Endothelial cell of umbilical vein (primary cell): ENCODE results near the gene CAMTA1. TPM values are rescaled to one million over a fixed set of nuclear protein-coding genes. Genes with fewer than 3 reads are reported as not detected.

Source experiments
- BruUV-seq: library from RNA; stranded (reverse); fragments of 400-500 nt; replicated peaks from 2 replicates; lab custom pipeline; 2021; lab: Mats Ljungman, UMichigan
- CTCF ChIA-PET: fragments of 300-600, 350-600 bp; sonication (Branson Sonifier 250); formaldehyde crosslinking; loops from one replicate; lab custom pipeline; 2021; ENCODE audit warnings: antibody characterized with exemption, inconsistent platforms; lab: Charles Lee
- POLR2A ChIA-PET: fragments of 300-600, 350-600 bp; sonication (Branson Sonifier 250); formaldehyde crosslinking; loops from one replicate; lab custom pipeline; 2021; ENCODE audit warnings: antibody characterized with exemption, inconsistent platforms; lab: Charles Lee
- DNase-seq: peaks from one replicate; pipeline ENCODE4 v3.0.0-alpha.2; 2011; ENCODE audit warnings: low read depth, low spot score
- FAIRE-seq: peaks from 2 replicates; lab custom pipeline; 2011; peaks lifted over from hg19 to GRCh38; lab: Jason Lieb, UNC
- H2AFZ ChIP-seq: 2 replicates; pipeline ENCODE4 v1.6.0; 2012; ENCODE audit warnings: low read depth, low read length, control low read depth, inconsistent platforms
- H3K27ac ChIP-seq: 2 replicates; pipeline ENCODE4 v1.5.1; 2011; ENCODE audit warnings: low read depth, mild to moderate bottlenecking, control low read depth, low read length, moderate library complexity; ENCODE audit not compliant: insufficient read depth
- H3K27me3 ChIP-seq, 2 experiments: 2 replicates each; pipeline versions ENCODE4 v1.6.0 to v1.6.1; 2011; ENCODE audit warnings: low read length in 2 of 2, mixed read lengths in 1 of 2; ENCODE audit not compliant: control insufficient read depth in 2 of 2, insufficient read depth in 2 of 2
- H3K36me3 ChIP-seq, 2 experiments: 2 replicates in 1 of 2; 3 replicates in 1 of 2; pipeline ENCODE4 v1.5.1; 2011; ENCODE audit warnings: low read length in 2 of 2, mild to moderate bottlenecking in 1 of 2, moderate library complexity in 1 of 2; ENCODE audit not compliant: control insufficient read depth in 2 of 2, insufficient read depth in 2 of 2; ENCODE audit errors: extremely low read depth in 1 of 2
- H3K4me1 ChIP-seq: 3 replicates; pipeline ENCODE4 v1.5.1; 2011; ENCODE audit warnings: mild to moderate bottlenecking, low read length; ENCODE audit not compliant: control insufficient read depth, insufficient read depth; ENCODE audit errors: extremely low read depth
- H3K4me2 ChIP-seq: 2 replicates; pipeline ENCODE4 v1.6.1; 2011; ENCODE audit warnings: low read length, control low read depth, mixed read lengths; ENCODE audit not compliant: insufficient read depth
- H3K4me3 ChIP-seq, 3 experiments: fragments of 200-600 bp in 1 of 3; sonication (generic), shearing (Covaris generic) in 1 of 3; replicated peaks in 1 of 3; 2 replicates each; pipeline ENCODE4 v1.5.1; 2011 to 2016; ENCODE audit warnings: control low read depth in 3 of 3, low read length in 3 of 3, mild to moderate bottlenecking in 2 of 3, inconsistent platforms in 1 of 3, low read depth in 1 of 3, moderate library complexity in 1 of 3; ENCODE audit not compliant: insufficient read depth in 1 of 3
- H3K79me2 ChIP-seq: 2 replicates; pipeline ENCODE4 v1.6.0; 2012; ENCODE audit warnings: low read length, inconsistent platforms; ENCODE audit not compliant: control insufficient read depth, insufficient read depth
- H3K9ac ChIP-seq: replicated peaks from 2 replicates; pipeline ENCODE3; 2011; ENCODE audit warnings: low read length, control low read depth; ENCODE audit not compliant: insufficient read depth; ENCODE audit errors: extremely low read depth
- H3K9me1 ChIP-seq: replicated peaks from 3 replicates; pipeline ENCODE4 v1.6.0; 2011; ENCODE audit warnings: mild to moderate bottlenecking, low read length; ENCODE audit not compliant: control insufficient read depth, insufficient read depth; ENCODE audit errors: extremely low read depth
- H3K9me3 ChIP-seq: replicated peaks from 2 replicates; pipeline ENCODE4 v1.5.1; 2012; ENCODE audit warnings: low read length, inconsistent platforms; ENCODE audit not compliant: control insufficient read depth, insufficient read depth
- H4K20me1 ChIP-seq: replicated peaks from 2 replicates; pipeline ENCODE3; 2011; ENCODE audit warnings: mild to moderate bottlenecking, low read length; ENCODE audit not compliant: control insufficient read depth, insufficient read depth; ENCODE audit errors: extremely low read depth
- CTCF ChIP-seq, 2 donors: IDR thresholded peaks; 1 replicate in 1 of 2; 2 replicates in 1 of 2; pipeline ENCODE4 v1.5.1; 2011; ENCODE audit warnings: low read length in 2 of 2, mild to moderate bottlenecking in 2 of 2, moderate library complexity in 2 of 2, control low read depth in 1 of 2, inconsistent platforms in 1 of 2, low read depth in 1 of 2; ENCODE audit not compliant: insufficient read depth in 1 of 2; ENCODE audit errors: extremely low read depth in 1 of 2
- EZH2 ChIP-seq: IDR thresholded peaks from 2 replicates; pipeline ENCODE4 v1.6.1; 2012; ENCODE audit warnings: borderline replicate concordance, low read depth, mild to moderate bottlenecking, moderate library complexity, low read length, inconsistent platforms; ENCODE audit not compliant: severe bottlenecking
- FOS ChIP-seq: IDR thresholded peaks from 2 replicates; pipeline ENCODE4 v1.6.1; 2011; ENCODE audit warnings: mild to moderate bottlenecking, low read length, moderate library complexity, borderline replicate concordance; ENCODE audit not compliant: insufficient read depth
- GATA2 ChIP-seq: IDR thresholded peaks from 2 replicates; pipeline ENCODE4 v1.7.0; 2011; ENCODE audit warnings: low read depth, mild to moderate bottlenecking, moderate library complexity, mixed read lengths, low read length; ENCODE audit not compliant: insufficient read length, insufficient read depth
- JUN ChIP-seq: IDR thresholded peaks from 2 replicates; pipeline ENCODE4 v1.6.1; 2011; ENCODE audit warnings: borderline replicate concordance, low read depth; ENCODE audit not compliant: insufficient read length, insufficient read depth
- MAX ChIP-seq: IDR thresholded peaks from 2 replicates; pipeline ENCODE4 v1.6.1; 2011; ENCODE audit not compliant: insufficient read depth, insufficient read length
- MYC ChIP-seq: IDR thresholded peaks from one replicate; pipeline ENCODE4 v1.6.1; 2011; ENCODE audit warnings: mild to moderate bottlenecking, low read depth, low read length
- POLR2A ChIP-seq: IDR thresholded peaks from 2 replicates; pipeline ENCODE4 v1.6.1; 2012; ENCODE audit warnings: low read depth, mild to moderate bottlenecking, control low read depth, low read length
- POLR2AphosphoS5 ChIP-seq: IDR thresholded peaks from 2 replicates; pipeline ENCODE4 v1.6.1; 2012; ENCODE audit warnings: low read depth, mild to moderate bottlenecking, control low read depth, low read length, moderate library complexity; ENCODE audit not compliant: insufficient read depth
- dilution Hi-C: fragments of 300-500 bp; cut with MboI; formaldehyde crosslinking; loops from one replicate; pipeline ENCODE4 v1.15.0; 2019; ENCODE audit warnings: low sequenced_read_pairs; ENCODE audit not compliant: extremely low pct_ligation_motif_present
- intact Hi-C: fragments of 100-400 bp; cut with micrococcal nuclease; formaldehyde crosslinking; loops from one replicate; pipeline ENCODE4 v1.10.0; 2022
- polyA plus RNA-seq, 4 experiments: library from polyadenylated mRNA; depleted of rRNA in 3 of 4; stranded (reverse) in 3 of 4; unstranded in 1 of 4; fragments of >200 nt; gene quantifications; 2 replicates each; pipeline versions ENCODE4 v1.2.1 to v1.2.3, GENCODE V29; 2011 to 2012; ENCODE audit warnings: missing spikeins in 1 of 4
- total RNA-seq: library from RNA; stranded (reverse); gene quantifications from 2 replicates; pipeline ENCODE4 v1.2.3, GENCODE V29; 2021

The CAMTA1 gene
- total and polyA plus RNA-seq, 2 donors (not counting 3 experiments of a cell fraction or from before 2014, with no cell fraction given) = 50.8 to 92.7 TPM

GRCh38 chr1:7322912-7323311, 537.7 kb downstream of the CAMTA1 start:
- H3K79me2 ChIP-seq = no peaks in the 10 kb centered on the region
- BruUV-seq = no TSS peak
- H3K36me3 ChIP-seq = no peaks in the 10 kb centered on the region
- dilution Hi-C loops (no loop called here), intact Hi-C loops (no loop called here)
- H3K27ac ChIP-seq = no peak overlapping the region
- no peaks in the 10 kb centered on the region for H4K20me1 ChIP-seq
- CTCF ChIA-PET = no interaction called here
- H3K9me1 ChIP-seq = no peaks in the 10 kb centered on the region
- no peak overlapping the region for H3K4me2 ChIP-seq
- POLR2A ChIA-PET = no interaction called here
- H2AFZ ChIP-seq = no peak overlapping the region
- no peaks in the 10 kb centered on the region for H3K27me3 ChIP-seq
- H3K9me3 ChIP-seq = no peaks in the 10 kb centered on the region
- no peak overlapping the region for H3K9ac ChIP-seq
- TF ChIP-seq JUN (no peak), FOS (no peak), POLR2A (no peak), POLR2AphosphoS5 (no peak), EZH2 (no peak), MAX (no peak), MYC (no peak), GATA2 (no peak), CTCF (IDR thresholded peaks at IDR 0.05; ENCODE audit: extremely low read depth in 1 of 2, insufficient read depth in 1 of 2, low read depth in 1 of 2, low read length in 2 of 2) (no peak)
- DNase-seq (no peak), FAIRE-seq (no peak)
- no peaks in the 10 kb centered on the region for H3K4me1 ChIP-seq
- no peak overlapping the region for H3K4me3 ChIP-seq
